GM12891 (cell line): ENCODE measurements around the gene PCDH7.

Experiments used
- POLR2A ChIP-seq: IDR thresholded peaks from 2 replicates; pipeline ENCODE4 v1.6.1; 2011; ENCODE audit warnings: low read depth, low read length, control low read depth
- POLR2AphosphoS5 ChIP-seq: IDR thresholded peaks from 2 replicates; pipeline ENCODE4 v1.6.1; 2011; ENCODE audit warnings: low read depth, low read length, control low read depth
- SPI1 ChIP-seq: IDR thresholded peaks from 2 replicates; pipeline ENCODE4 v1.6.1; 2011; ENCODE audit warnings: low read depth, low read length, control low read depth

DNA sequence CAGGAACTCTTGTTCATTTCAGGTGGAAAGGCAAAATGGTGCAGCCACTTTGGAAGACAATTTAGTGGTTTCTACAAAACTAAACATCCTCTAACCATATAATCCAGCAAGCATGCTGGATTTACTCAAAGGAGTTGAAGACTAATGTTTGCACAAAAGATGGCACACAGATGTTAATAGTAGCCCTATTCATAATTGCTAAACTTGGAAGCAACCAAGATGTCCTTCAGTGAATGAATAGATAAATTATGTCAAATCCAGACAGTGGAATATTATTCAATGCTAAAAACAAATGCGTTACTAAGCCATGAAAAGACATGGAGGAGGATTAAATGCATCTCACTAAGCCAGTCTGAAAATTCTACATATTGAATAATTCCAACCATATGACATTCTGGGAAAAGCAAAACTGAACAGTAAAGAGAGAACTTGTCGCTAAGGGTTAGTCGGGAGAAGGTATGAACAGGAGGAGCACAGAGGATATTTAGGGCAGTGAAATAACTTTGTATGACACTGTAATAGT lies 48.2 kb upstream of the PCDH7 start:
- TF ChIP-seq POLR2AphosphoS5 (no peak), POLR2A (no peak), SPI1 (no peak)
